HepG2 (cell line): ENCODE data around the gene TSC22D4. TPM values are rescaled to one million over a fixed set of nuclear protein-coding genes. Genes with fewer than 3 reads are reported as not detected.
"Not testable (repeated sequence)": the region's sequence is repeated elsewhere in the genome, so short reads cannot be mapped to it uniquely, and the experiment has no call there.

Experiments used
- ATAC-seq: fragments of 200-7000 bp; cut with Tn5 transposase; 3 replicates; pipeline ENCODE4 v1.9.1; 2020; ENCODE audit warnings: mild to moderate bottlenecking, moderate library complexity
- BruUV-seq: library from RNA; stranded (reverse); fragments of 400-500 nt; replicated peaks from 2 replicates; lab custom pipeline; 2021; lab: Mats Ljungman, UMichigan
- CTCF ChIA-PET: fragments of 300-600 bp; formaldehyde crosslinking; extraction: SDS; loops from one replicate; lab custom pipeline; 2021; ENCODE audit warnings: low total read pairs, inconsistent platforms, low intra/inter-chr PET ratio; lab: Yijun Ruan, JAX
- POLR2A ChIA-PET: fragments of 350-600 bp; sonication (Branson Sonifier 250); formaldehyde crosslinking; loops from one replicate; lab custom pipeline; 2020; ENCODE audit warnings: antibody characterized with exemption, inconsistent platforms; lab: Yijun Ruan, JAX
- DNase-seq: peaks from one replicate; pipeline ENCODE4 v3.0.0-alpha.2; 2015; ENCODE audit warnings: low spot score
- FAIRE-seq: peaks from 3 replicates; lab custom pipeline; 2011; peaks lifted over from hg19 to GRCh38; lab: Jason Lieb, UNC
- H2AFZ ChIP-seq: one replicate; pipeline ENCODE4 v1.6.1; 2011; ENCODE audit warnings: low read length, inconsistent platforms
- H3K27ac ChIP-seq: fragments of 300-600 bp; 3 replicates; pipeline ENCODE4 v1.8.0; 2011; ENCODE audit warnings: mixed run types, mild to moderate bottlenecking, mixed read lengths, low read length, inconsistent platforms; ENCODE audit not compliant: insufficient read depth; ENCODE audit errors: extremely low read length
- H3K27me3 ChIP-seq, 2 experiments: fragments of 200-600 bp in 1 of 2; 2 replicates in 1 of 2; 3 replicates in 1 of 2; pipeline versions ENCODE4 v1.6.0 to v1.8.0; 2011; ENCODE audit warnings: low read length in 2 of 2, mild to moderate bottlenecking in 2 of 2, moderate library complexity in 2 of 2, inconsistent platforms in 1 of 2; ENCODE audit not compliant: insufficient read depth in 2 of 2, control insufficient read depth in 1 of 2
- H3K36me3 ChIP-seq, 2 experiments: fragments of 200-600 bp in 1 of 2; replicated peaks in 1 of 2; 2 replicates in 1 of 2; 3 replicates in 1 of 2; pipeline versions ENCODE4 v1.5.1 to v1.8.0; 2011; ENCODE audit warnings: low read length in 2 of 2, inconsistent platforms in 1 of 2; ENCODE audit not compliant: insufficient read depth in 2 of 2, control insufficient read depth in 1 of 2
- H3K4me1 ChIP-seq: 2 replicates; pipeline ENCODE4 v1.5.1; 2012; ENCODE audit warnings: low read length, inconsistent platforms; ENCODE audit not compliant: insufficient read depth
- H3K4me2 ChIP-seq: 2 replicates; pipeline ENCODE4 v1.6.0; 2011; ENCODE audit warnings: low read depth, low read length, inconsistent platforms
- H3K4me3 ChIP-seq, 3 experiments: fragments of 200-600 bp in 1 of 3; sonication (generic), shearing (Covaris generic) in 1 of 3; replicated peaks in 1 of 3; 2 replicates each; pipeline ENCODE4 v1.5.1; 2011 to 2016; ENCODE audit warnings: low read length in 3 of 3, inconsistent platforms in 2 of 3, low read depth in 2 of 3, mild to moderate bottlenecking in 2 of 3, control low read depth in 1 of 3, mixed read lengths in 1 of 3; ENCODE audit not compliant: insufficient read depth in 1 of 3
- H3K79me2 ChIP-seq: one replicate; pipeline ENCODE4 v1.6.1; 2011; ENCODE audit warnings: low read length, inconsistent platforms; ENCODE audit not compliant: insufficient read depth
- H3K9ac ChIP-seq: 2 replicates; pipeline ENCODE4 v1.6.0; 2011; ENCODE audit warnings: mild to moderate bottlenecking, low read depth, low read length, inconsistent platforms; ENCODE audit not compliant: insufficient read depth
- H3K9me3 ChIP-seq: 2 replicates; pipeline ENCODE4 v1.5.1; 2012; ENCODE audit warnings: mild to moderate bottlenecking, low read length
- H4K20me1 ChIP-seq: 2 replicates; pipeline ENCODE4 v1.6.0; 2011; ENCODE audit warnings: inconsistent platforms, mild to moderate bottlenecking, low read length, moderate library complexity; ENCODE audit not compliant: insufficient read depth
- AFF4 ChIP-seq: sonication (generic); formaldehyde crosslinking; IDR thresholded peaks from 2 replicates; pipeline ENCODE4 v1.4.0; 2020; ENCODE audit warnings: missing genetic modification reagents
- CENPX ChIP-seq: sonication (generic); formaldehyde crosslinking; IDR thresholded peaks from 2 replicates; pipeline ENCODE4 v1.9.0; 2021; ENCODE audit warnings: mild to moderate bottlenecking, missing genetic modification reagents, moderate library complexity
- ZNF138 ChIP-seq: sonication (generic); formaldehyde crosslinking; IDR thresholded peaks from 2 replicates; pipeline ENCODE4 v1.5.0; 2020; ENCODE audit warnings: mild to moderate bottlenecking, low read depth, missing genetic modification reagents
- ZNF513 ChIP-seq: sonication (generic); formaldehyde crosslinking; conservative IDR thresholded peaks from 2 replicates; pipeline ENCODE4 v1.5.0; 2020; ENCODE audit warnings: missing genetic modification reagents
- ZNF713 ChIP-seq: sonication (generic); formaldehyde crosslinking; IDR thresholded peaks from 2 replicates; pipeline ENCODE4 v1.4.0; 2020; ENCODE audit warnings: mild to moderate bottlenecking, missing genetic modification reagents
- ZNF768 ChIP-seq: sonication (generic); formaldehyde crosslinking; IDR thresholded peaks from 2 replicates; pipeline ENCODE4 v1.4.0; 2020; ENCODE audit warnings: missing genetic modification reagents
- WGBS: methylation state at CpG from one replicate; pipeline ENCODE4 v1.1.6; 2017; ENCODE audit warnings: low lambda C conversion rate; 5-methylcytosine and 5-hydroxymethylcytosine counted together
- in situ Hi-C: cut with HindIII; loops from 2 replicates; pipeline ENCODE4 v1.10.0; 2017; ENCODE audit warnings: low pct_unique_long_range_greater_than_20kb; ENCODE audit not compliant: extremely low pct_ligation_motif_present
- intact Hi-C: fragments of 100-400 bp; cut with micrococcal nuclease; formaldehyde crosslinking; loops from one replicate; pipeline ENCODE4 v1.10.0; 2022; ENCODE audit not compliant: unreplicated experiment
- polyA plus RNA-seq, 8 experiments: library from polyadenylated mRNA; depleted of rRNA in 3 of 8; stranded (reverse) in 7 of 8; unstranded in 1 of 8; fragments of >200 nt; fragmentation: Illumina TruSeq in 4 of 8; extraction: Trizol in 4 of 8; gene quantifications; 2 replicates each; pipeline versions ENCODE4 v1.2.1 to v1.2.3, GENCODE V29; 2011 to 2016; ENCODE audit warnings: low read depth in 4 of 8, missing spikeins in 1 of 8, mixed read lengths in 1 of 8; ENCODE audit not compliant: insufficient read depth in 1 of 8
- total RNA-seq, 5 experiments: library from RNA; depleted of rRNA; stranded (reverse); fragments of >200 nt; fragmentation: Illumina TruSeq; extraction: Trizol; gene quantifications; 2 replicates each; pipeline ENCODE4 v1.2.3, GENCODE V29; 2016; ENCODE audit warnings: low read depth in 1 of 5

TSC22D4 gene
- total and polyA plus RNA-seq, 2 of the 13 experiments (the other 11 are each of a cell fraction or from before 2014, with no cell fraction given), result 7.7 to 8.7 TPM

- WGBS, result 92% methylated on average over 9 of the region's 9 CpGs
- Histone ChIP-seq H3K4me2 (no peak overlapping the region), H3K27me3 (no peaks in the 10 kb centered on the region), H3K4me3 (no peak overlapping the region), H2AFZ (no peak overlapping the region), H3K9me3 (no peaks in the 10 kb centered on the region), H3K27ac (no peak overlapping the region), H3K36me3 (no peaks in the 10 kb centered on the region), H4K20me1 (no peaks in the 10 kb centered on the region), H3K9ac (no peak overlapping the region), H3K4me1 (peaks cover 36% of the 10 kb centered on the region), H3K79me2 (no peaks in the 10 kb centered on the region)
- no TSS peak for BruUV-seq
- POLR2A ChIA-PET, result interaction anchor here (0.7 kb wide), 1 partner anchor 48 kb away, joined by 3 read pairs; no protein-coding TSS in a partner anchor
- DNase-seq, result no peak
- no peak for FAIRE-seq
- in situ Hi-C loops (no loop called here), intact Hi-C loops (no loop called here)
- CTCF ChIA-PET, result no interaction called here
- no peak for ATAC-seq
- no peak for TF ChIP-seq ZNF138 (CRISPR knock-in tag)
- peak; percentile 85; the same call in 1 of the 2 replicates for TF ChIP-seq ZNF768 (CRISPR knock-in tag)
- TF ChIP-seq ZNF513 (CRISPR knock-in tag), result no peak
- no peak for TF ChIP-seq AFF4 (CRISPR knock-in tag)
- TF ChIP-seq ZNF713 (CRISPR knock-in tag), result no peak
- TF ChIP-seq CENPX (CRISPR knock-in tag), result no peak
Observed at GRCh38 chr7:100504887-100505611, 26.0 kb upstream of the TSC22D4 start.

- H3K79me2 ChIP-seq, H3K9ac ChIP-seq, intact Hi-C loops, H2AFZ ChIP-seq, H3K4me2 ChIP-seq, BruUV-seq, H3K27me3 ChIP-seq, H4K20me1 ChIP-seq, CTCF ChIA-PET, DNase-seq, in situ Hi-C loops, H3K36me3 ChIP-seq, H3K4me3 ChIP-seq, FAIRE-seq, ATAC-seq, H3K27ac ChIP-seq, H3K9me3 ChIP-seq: not testable (repeated sequence)
- H3K4me1 ChIP-seq, result peaks cover 29% of the 10 kb centered on the region
- 82% methylated on average over 3 of the region's 3 CpGs for WGBS
- POLR2A ChIA-PET, result interaction anchor here (0.7 kb wide), 1 partner anchor 49 kb away, joined by 3 read pairs; no protein-coding TSS in a partner anchor
Observed at GRCh38 chr7:100504031-100504430, 25.0 kb upstream of the TSC22D4 start.
